Right forelimb (tissue), 1 donor: ENCODE results near the gene UBTD1.

ENCODE experiments used
- DNase-seq: peaks from one replicate; pipeline ENCODE4 v3.0.0-alpha.2; 2018

Gene UBTD1

GRCh38 chr10:97483506-97483905 lies 15.2 kb upstream of the UBTD1 start:
- no peak for DNase-seq

- no peak for DNase-seq
These were observed 14.8 kb upstream of the UBTD1 start for GRCh38 chr10:97483921-97484320.

- DNase-seq, result no peak
These were observed 13.0 kb upstream of the UBTD1 start for GRCh38 chr10:97485647-97486281.

GRCh38 chr10:97490592-97490991 lies 8.1 kb upstream of the UBTD1 start:
- no peak for DNase-seq

GRCh38 chr10:97494151-97494550 lies 4.6 kb upstream of the UBTD1 start:
- DNase-seq, result no peak

GRCh38 chr10:97494863-97495506 lies 3.7 kb upstream of the UBTD1 start:
- DNase-seq, result no peak

- peak; percentile 79 for DNase-seq
These were observed 1.1 kb upstream of the UBTD1 start for GRCh38 chr10:97497572-97498075.

GRCh38 chr10:97498076-97498840 lies 466 bp upstream of the UBTD1 start, which contains the start of gene MMS19:
Gene MMS19, minus strand, starts transcription at chr10:97498422. Its CDS starts 38 bp downstream, at chr10:97498384.
- peak; percentile 100 for DNase-seq

- DNase-seq, result peak; percentile 79
These were observed 1.0 kb downstream of the UBTD1 start for GRCh38 chr10:97499561-97500296.

GRCh38 chr10:97500297-97500575 lies 1.5 kb downstream of the UBTD1 start:
- no peak for DNase-seq

- no peak for DNase-seq
These were observed 4.2 kb downstream of the UBTD1 start for GRCh38 chr10:97502916-97503315.

- DNase-seq, result no peak
These were observed 4.7 kb downstream of the UBTD1 start for GRCh38 chr10:97503406-97503805.

- DNase-seq, result no peak
These were observed 6.4 kb downstream of the UBTD1 start for GRCh38 chr10:97505152-97505551.

- no peak for DNase-seq
These were observed 7.7 kb downstream of the UBTD1 start for GRCh38 chr10:97506199-97506991.

- no peak for DNase-seq
These were observed 9.6 kb downstream of the UBTD1 start for GRCh38 chr10:97508342-97508741.

- no peak for DNase-seq
These were observed 10.5 kb downstream of the UBTD1 start for GRCh38 chr10:97509120-97509680.

- DNase-seq, result no peak
These were observed 12.0 kb downstream of the UBTD1 start for GRCh38 chr10:97510686-97511085.

- no peak for DNase-seq
These were observed 13.2 kb downstream of the UBTD1 start for GRCh38 chr10:97511711-97512440.

GRCh38 chr10:97512993-97513392 lies 14.3 kb downstream of the UBTD1 start:
- DNase-seq, result no peak

GRCh38 chr10:97514344-97514743 lies 15.6 kb downstream of the UBTD1 start:
- DNase-seq, result no peak

- no peak for DNase-seq
These were observed 16.7 kb downstream of the UBTD1 start for GRCh38 chr10:97515271-97515978.
